Ovary (tissue), 3 donors: ENCODE measurements around the gene NPFF.

Experiments
- CTCF ChIP-seq, 3 donors: fragments of 450-650 bp in 2 of 3; fragments of 200-600 bp in 1 of 3; IDR thresholded peaks; one replicate each; pipeline versions ENCODE4 v1.5.1 to v1.8.0; 2016 to 2022; ENCODE audit warnings: antibody characterized with exemption in 3 of 3, mild to moderate bottlenecking in 1 of 3
- POLR2A ChIP-seq: fragments of 450-650 bp; IDR thresholded peaks from one replicate; pipeline ENCODE4 v1.6.1; 2017; ENCODE audit warnings: antibody characterized with exemption, mild to moderate bottlenecking, moderate library complexity
- donor health status: DM: no; HTN: no; CAD: no.

DNA sequence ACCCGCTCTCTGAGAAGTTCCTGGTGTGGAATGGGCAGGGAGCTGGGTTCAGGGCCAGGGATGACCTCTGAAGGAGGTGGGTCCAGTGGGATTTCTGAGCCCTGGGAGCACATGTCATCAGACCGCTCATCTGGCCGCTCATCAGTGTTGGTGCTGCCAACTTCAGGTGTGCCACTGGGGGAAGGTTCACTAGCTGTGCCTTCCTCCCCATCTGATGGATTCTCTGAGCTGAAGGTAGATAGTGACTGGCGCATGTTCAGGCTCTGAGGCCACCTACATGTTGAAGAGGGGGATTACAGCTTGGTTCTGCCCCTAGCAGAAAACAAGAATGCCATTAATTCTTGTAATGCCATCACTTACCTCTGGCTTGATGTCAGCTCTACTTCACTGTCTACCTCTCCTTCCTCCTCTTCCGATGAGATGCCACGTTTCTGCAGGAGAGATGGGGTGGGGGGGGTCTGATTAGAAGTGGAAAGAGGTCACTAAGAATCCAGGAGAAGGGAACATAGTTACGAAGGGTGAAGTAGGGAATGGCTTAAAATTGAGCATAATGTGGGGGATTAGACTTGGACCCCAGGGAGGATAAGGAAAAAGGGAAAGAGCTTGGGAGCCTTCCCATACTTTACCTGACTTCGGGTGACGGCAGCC lies 25.2 kb downstream of the NPFF start:
- no peak for TF ChIP-seq CTCF (IDR thresholded peaks at IDR 0.05)
- TF ChIP-seq POLR2A = no peak
